Amniotic stem cell (primary cell): ENCODE results near the gene TMEM198.

ENCODE experiments used
- DNase-seq: peaks from one replicate; lab custom pipeline; 2025; lab: John Stamatoyannopoulos, UW

Gene TMEM198

GRCh38 chr2:219581346-219581745 lies 37.5 kb downstream of the TMEM198 start:
- no peak for DNase-seq

- no peak for DNase-seq
Measured at GRCh38 chr2:219591091-219591490, 47.3 kb downstream of the TMEM198 start.

GRCh38 chr2:219592736-219593135 lies 48.9 kb downstream of the TMEM198 start:
- no peak for DNase-seq

GRCh38 chr2:219593154-219593553 lies 49.3 kb downstream of the TMEM198 start:
- DNase-seq = no peak

GRCh38 chr2:219595256-219595655 lies 51.4 kb downstream of the TMEM198 start:
- no peak for DNase-seq

GRCh38 chr2:219596954-219597551 lies 53.2 kb downstream of the TMEM198 start:
- no peak for DNase-seq

GRCh38 chr2:219597552-219598307 lies 53.9 kb downstream of the TMEM198 start, which contains the start of gene STK11IP:
TSS of gene STK11IP (plus strand) at chr2:219597857. CDS start at chr2:219598120, 263 bp downstream.
- DNase-seq = peak; percentile 93

GRCh38 chr2:219598308-219599078 lies 54.7 kb downstream of the TMEM198 start:
- no peak for DNase-seq
